Endothelial cell of umbilical vein (primary cell): ENCODE results near the gene TRIM50. TPM values are rescaled to one million over a fixed set of nuclear protein-coding genes. Genes with fewer than 3 reads are reported as not detected.

Experiments
- BruUV-seq: library from RNA; stranded (reverse); fragments of 400-500 nt; replicated peaks from 2 replicates; lab custom pipeline; 2021; lab: Mats Ljungman, UMichigan
- CTCF ChIA-PET: fragments of 300-600, 350-600 bp; sonication (Branson Sonifier 250); formaldehyde crosslinking; loops from one replicate; lab custom pipeline; 2021; ENCODE audit warnings: antibody characterized with exemption, inconsistent platforms; lab: Charles Lee
- POLR2A ChIA-PET: fragments of 300-600, 350-600 bp; sonication (Branson Sonifier 250); formaldehyde crosslinking; loops from one replicate; lab custom pipeline; 2021; ENCODE audit warnings: antibody characterized with exemption, inconsistent platforms; lab: Charles Lee
- DNase-seq: peaks from one replicate; pipeline ENCODE4 v3.0.0-alpha.2; 2011; ENCODE audit warnings: low read depth, low spot score
- FAIRE-seq: peaks from 2 replicates; lab custom pipeline; 2011; peaks lifted over from hg19 to GRCh38; lab: Jason Lieb, UNC
- H2AFZ ChIP-seq: 2 replicates; pipeline ENCODE4 v1.6.0; 2012; ENCODE audit warnings: low read depth, low read length, control low read depth, inconsistent platforms
- H3K27ac ChIP-seq: 2 replicates; pipeline ENCODE4 v1.5.1; 2011; ENCODE audit warnings: low read depth, mild to moderate bottlenecking, control low read depth, low read length, moderate library complexity; ENCODE audit not compliant: insufficient read depth
- H3K27me3 ChIP-seq, 2 experiments: 2 replicates each; pipeline versions ENCODE4 v1.6.0 to v1.6.1; 2011; ENCODE audit warnings: low read length in 2 of 2, mixed read lengths in 1 of 2; ENCODE audit not compliant: control insufficient read depth in 2 of 2, insufficient read depth in 2 of 2
- H3K36me3 ChIP-seq, 2 experiments: 2 replicates in 1 of 2; 3 replicates in 1 of 2; pipeline ENCODE4 v1.5.1; 2011; ENCODE audit warnings: low read length in 2 of 2, mild to moderate bottlenecking in 1 of 2, moderate library complexity in 1 of 2; ENCODE audit not compliant: control insufficient read depth in 2 of 2, insufficient read depth in 2 of 2; ENCODE audit errors: extremely low read depth in 1 of 2
- H3K4me1 ChIP-seq: 3 replicates; pipeline ENCODE4 v1.5.1; 2011; ENCODE audit warnings: mild to moderate bottlenecking, low read length; ENCODE audit not compliant: control insufficient read depth, insufficient read depth; ENCODE audit errors: extremely low read depth
- H3K4me2 ChIP-seq: 2 replicates; pipeline ENCODE4 v1.6.1; 2011; ENCODE audit warnings: low read length, control low read depth, mixed read lengths; ENCODE audit not compliant: insufficient read depth
- H3K4me3 ChIP-seq, 3 experiments: fragments of 200-600 bp in 1 of 3; sonication (generic), shearing (Covaris generic) in 1 of 3; replicated peaks in 1 of 3; 2 replicates each; pipeline ENCODE4 v1.5.1; 2011 to 2016; ENCODE audit warnings: control low read depth in 3 of 3, low read length in 3 of 3, mild to moderate bottlenecking in 2 of 3, inconsistent platforms in 1 of 3, low read depth in 1 of 3, moderate library complexity in 1 of 3; ENCODE audit not compliant: insufficient read depth in 1 of 3
- H3K79me2 ChIP-seq: 2 replicates; pipeline ENCODE4 v1.6.0; 2012; ENCODE audit warnings: low read length, inconsistent platforms; ENCODE audit not compliant: control insufficient read depth, insufficient read depth
- H3K9ac ChIP-seq: replicated peaks from 2 replicates; pipeline ENCODE3; 2011; ENCODE audit warnings: low read length, control low read depth; ENCODE audit not compliant: insufficient read depth; ENCODE audit errors: extremely low read depth
- H3K9me1 ChIP-seq: replicated peaks from 3 replicates; pipeline ENCODE4 v1.6.0; 2011; ENCODE audit warnings: mild to moderate bottlenecking, low read length; ENCODE audit not compliant: control insufficient read depth, insufficient read depth; ENCODE audit errors: extremely low read depth
- H3K9me3 ChIP-seq: replicated peaks from 2 replicates; pipeline ENCODE4 v1.5.1; 2012; ENCODE audit warnings: low read length, inconsistent platforms; ENCODE audit not compliant: control insufficient read depth, insufficient read depth
- H4K20me1 ChIP-seq: replicated peaks from 2 replicates; pipeline ENCODE3; 2011; ENCODE audit warnings: mild to moderate bottlenecking, low read length; ENCODE audit not compliant: control insufficient read depth, insufficient read depth; ENCODE audit errors: extremely low read depth
- CTCF ChIP-seq, 2 donors: IDR thresholded peaks; 1 replicate in 1 of 2; 2 replicates in 1 of 2; pipeline ENCODE4 v1.5.1; 2011; ENCODE audit warnings: low read length in 2 of 2, mild to moderate bottlenecking in 2 of 2, moderate library complexity in 2 of 2, control low read depth in 1 of 2, inconsistent platforms in 1 of 2, low read depth in 1 of 2; ENCODE audit not compliant: insufficient read depth in 1 of 2; ENCODE audit errors: extremely low read depth in 1 of 2
- EZH2 ChIP-seq: IDR thresholded peaks from 2 replicates; pipeline ENCODE4 v1.6.1; 2012; ENCODE audit warnings: borderline replicate concordance, low read depth, mild to moderate bottlenecking, moderate library complexity, low read length, inconsistent platforms; ENCODE audit not compliant: severe bottlenecking
- FOS ChIP-seq: IDR thresholded peaks from 2 replicates; pipeline ENCODE4 v1.6.1; 2011; ENCODE audit warnings: mild to moderate bottlenecking, low read length, moderate library complexity, borderline replicate concordance; ENCODE audit not compliant: insufficient read depth
- GATA2 ChIP-seq: IDR thresholded peaks from 2 replicates; pipeline ENCODE4 v1.7.0; 2011; ENCODE audit warnings: low read depth, mild to moderate bottlenecking, moderate library complexity, mixed read lengths, low read length; ENCODE audit not compliant: insufficient read length, insufficient read depth
- JUN ChIP-seq: IDR thresholded peaks from 2 replicates; pipeline ENCODE4 v1.6.1; 2011; ENCODE audit warnings: borderline replicate concordance, low read depth; ENCODE audit not compliant: insufficient read length, insufficient read depth
- MYC ChIP-seq: IDR thresholded peaks from one replicate; pipeline ENCODE4 v1.6.1; 2011; ENCODE audit warnings: mild to moderate bottlenecking, low read depth, low read length
- POLR2A ChIP-seq: IDR thresholded peaks from 2 replicates; pipeline ENCODE4 v1.6.1; 2012; ENCODE audit warnings: low read depth, mild to moderate bottlenecking, control low read depth, low read length
- POLR2AphosphoS5 ChIP-seq: IDR thresholded peaks from 2 replicates; pipeline ENCODE4 v1.6.1; 2012; ENCODE audit warnings: low read depth, mild to moderate bottlenecking, control low read depth, low read length, moderate library complexity; ENCODE audit not compliant: insufficient read depth
- dilution Hi-C: fragments of 300-500 bp; cut with MboI; formaldehyde crosslinking; loops from one replicate; pipeline ENCODE4 v1.15.0; 2019; ENCODE audit warnings: low sequenced_read_pairs; ENCODE audit not compliant: extremely low pct_ligation_motif_present
- intact Hi-C: fragments of 100-400 bp; cut with micrococcal nuclease; formaldehyde crosslinking; loops from one replicate; pipeline ENCODE4 v1.10.0; 2022
- polyA plus RNA-seq, 4 experiments: library from polyadenylated mRNA; depleted of rRNA in 3 of 4; stranded (reverse) in 3 of 4; unstranded in 1 of 4; fragments of >200 nt; gene quantifications; 2 replicates each; pipeline versions ENCODE4 v1.2.1 to v1.2.3, GENCODE V29; 2011 to 2012; ENCODE audit warnings: missing spikeins in 1 of 4
- total RNA-seq: library from RNA; stranded (reverse); gene quantifications from 2 replicates; pipeline ENCODE4 v1.2.3, GENCODE V29; 2021
- TF ChIP-seq, protein P1 (sequence below): IDR thresholded peaks from 2 replicates; pipeline ENCODE4 v1.6.1; 2011; ENCODE audit not compliant: insufficient read depth, insufficient read length

The TRIM50 gene
- total and polyA plus RNA-seq, 2 donors (not counting 3 experiments of a cell fraction or from before 2014, with no cell fraction given), result not detected

DNA sequence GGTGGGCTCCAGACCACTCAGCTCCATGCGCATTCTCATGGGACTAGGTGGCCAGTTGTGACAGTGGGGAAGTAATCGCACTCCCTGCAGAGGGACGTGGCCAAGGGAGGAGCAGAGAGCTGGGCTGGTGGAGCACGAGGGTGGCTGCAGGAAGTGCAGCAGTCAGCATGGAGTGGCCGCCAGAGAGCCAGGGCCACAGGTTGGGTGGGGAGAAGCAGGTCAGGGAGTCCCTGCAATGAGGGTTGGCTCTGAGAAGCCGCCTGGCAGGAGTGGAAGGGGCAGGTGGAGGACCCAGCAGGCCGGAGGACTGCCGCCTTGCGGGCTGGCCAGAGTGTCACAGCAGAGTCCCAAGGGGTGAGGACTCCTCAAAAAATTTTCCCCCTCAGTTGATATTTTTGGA, 26.3 kb upstream of the TRIM50 start:
- no peak overlapping the region for H3K27ac ChIP-seq
- intact Hi-C loops (no loop called here), dilution Hi-C loops (no loop called here)
- peaks cover 21% of the 10 kb centered on the region for H3K4me1 ChIP-seq
- H3K4me2 ChIP-seq, result no peak overlapping the region
- no peaks in the 10 kb centered on the region for H3K36me3 ChIP-seq
- no TSS peak for BruUV-seq
- no peaks in the 10 kb centered on the region for H3K9me1 ChIP-seq
- POLR2A ChIA-PET, result no interaction called here
- no peaks in the 10 kb centered on the region for H3K9me3 ChIP-seq
- H3K9ac ChIP-seq, result no peak overlapping the region
- DNase-seq (no peak), FAIRE-seq (no peak)
- no peaks in the 10 kb centered on the region for H3K27me3 ChIP-seq
- TF ChIP-seq EZH2 (no peak), FOS (no peak), JUN (no peak), GATA2 (no peak), CTCF (IDR thresholded peaks at IDR 0.05; ENCODE audit: extremely low read depth in 1 of 2, insufficient read depth in 1 of 2, low read depth in 1 of 2, low read length in 2 of 2) (no peak), POLR2AphosphoS5 (no peak), POLR2A (no peak), MYC (no peak)
- TF ChIP-seq, protein P1, sequence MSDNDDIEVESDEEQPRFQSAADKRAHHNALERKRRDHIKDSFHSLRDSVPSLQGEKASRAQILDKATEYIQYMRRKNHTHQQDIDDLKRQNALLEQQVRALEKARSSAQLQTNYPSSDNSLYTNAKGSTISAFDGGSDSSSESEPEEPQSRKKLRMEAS, result no peak
- no peak overlapping the region for H3K4me3 ChIP-seq
- H2AFZ ChIP-seq, result no peak overlapping the region
- CTCF ChIA-PET, result no interaction called here
- H3K79me2 ChIP-seq, result no peaks in the 10 kb centered on the region
- no peaks in the 10 kb centered on the region for H4K20me1 ChIP-seq
